COLO668 (cell line): Measurements from ENCODE around the gene ENKD1.

Source experiments
- DNase-seq: peaks from one replicate; lab custom pipeline; 2025; ENCODE audit not compliant: unreplicated experiment; lab: John Stamatoyannopoulos, UW

The ENKD1 gene

GRCh38 chr16:67679935-67680897 is 13.7 kb upstream of the ENKD1 start:
- no peak for DNase-seq

- no peak for DNase-seq
These were observed 11.9 kb upstream of the ENKD1 start for GRCh38 chr16:67678354-67679023.

GRCh38 chr16:67677712-67678111 is 11.2 kb upstream of the ENKD1 start:
- no peak for DNase-seq

GRCh38 chr16:67676939-67677338 is 10.4 kb upstream of the ENKD1 start:
- no peak for DNase-seq

- DNase-seq = no peak
These were observed 10.0 kb upstream of the ENKD1 start for GRCh38 chr16:67676516-67676915.

GRCh38 chr16:67675999-67676398 is 9.4 kb upstream of the ENKD1 start:
- DNase-seq = no peak

GRCh38 chr16:67675579-67675935 is 9.0 kb upstream of the ENKD1 start:
- DNase-seq = no peak

GRCh38 chr16:67674851-67675578 is 8.5 kb upstream of the ENKD1 start:
- DNase-seq = peak; percentile 11

GRCh38 chr16:67673712-67674580 is 7.4 kb upstream of the ENKD1 start:
- peak; percentile 28 for DNase-seq

GRCh38 chr16:67672739-67673662 is 6.5 kb upstream of the ENKD1 start:
- peak; percentile 70 for DNase-seq

GRCh38 chr16:67672306-67672705 is 5.8 kb upstream of the ENKD1 start:
- DNase-seq = no peak

- DNase-seq = no peak
These were observed 3.0 kb upstream of the ENKD1 start for GRCh38 chr16:67669499-67670101.

- DNase-seq = no peak
These were observed 2.1 kb upstream of the ENKD1 start for GRCh38 chr16:67668495-67669157.

- DNase-seq = peak; percentile 91
These were observed 1.4 kb upstream of the ENKD1 start for GRCh38 chr16:67667817-67668494.

- DNase-seq = no peak
These were observed 885 bp upstream of the ENKD1 start for GRCh38 chr16:67667453-67667816.

- peak; percentile 52 for DNase-seq
These were observed 458 bp downstream of the ENKD1 start for GRCh38 chr16:67666032-67666551.

GRCh38 chr16:67665598-67665997 is 952 bp downstream of the ENKD1 start:
- DNase-seq = no peak

GRCh38 chr16:67664871-67665270 is 1.7 kb downstream of the ENKD1 start:
- DNase-seq = no peak
